ENCODE data around the gene EDIL3.

DNA sequence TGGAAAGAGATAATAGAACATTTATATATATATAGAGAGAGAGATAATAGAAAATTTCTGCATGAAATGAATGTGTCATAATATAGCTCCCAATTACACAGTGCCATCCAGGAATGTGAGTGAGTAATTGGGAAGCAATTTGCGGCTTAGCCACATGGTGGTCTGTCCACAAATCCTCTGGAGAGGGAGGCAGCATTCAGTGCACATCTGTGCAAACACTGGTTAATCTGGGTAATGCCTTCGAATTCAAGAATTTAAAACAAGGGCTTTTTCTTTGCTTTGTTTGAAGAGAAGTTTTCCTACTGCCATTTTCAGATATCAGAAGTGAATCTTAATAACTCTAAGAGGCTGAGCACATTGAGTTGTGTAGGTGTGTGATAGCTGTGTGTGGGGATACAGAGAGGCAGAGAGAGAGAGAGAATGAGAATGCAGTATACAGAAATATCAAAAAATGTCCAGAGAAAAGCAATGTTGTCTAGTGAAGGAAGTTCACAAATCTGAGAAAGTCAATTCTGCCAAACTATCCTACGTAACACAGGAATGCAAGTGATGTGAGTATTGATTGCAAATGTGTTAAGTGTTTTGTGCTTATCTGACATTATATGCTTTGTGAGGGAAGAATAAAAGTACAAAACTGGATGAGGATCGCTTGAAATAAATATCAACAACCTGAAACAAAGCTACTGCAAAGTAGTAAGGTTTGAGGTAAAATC lies 134.6 kb downstream of the EDIL3 start:
- TF ChIP-seq, protein P1, sequence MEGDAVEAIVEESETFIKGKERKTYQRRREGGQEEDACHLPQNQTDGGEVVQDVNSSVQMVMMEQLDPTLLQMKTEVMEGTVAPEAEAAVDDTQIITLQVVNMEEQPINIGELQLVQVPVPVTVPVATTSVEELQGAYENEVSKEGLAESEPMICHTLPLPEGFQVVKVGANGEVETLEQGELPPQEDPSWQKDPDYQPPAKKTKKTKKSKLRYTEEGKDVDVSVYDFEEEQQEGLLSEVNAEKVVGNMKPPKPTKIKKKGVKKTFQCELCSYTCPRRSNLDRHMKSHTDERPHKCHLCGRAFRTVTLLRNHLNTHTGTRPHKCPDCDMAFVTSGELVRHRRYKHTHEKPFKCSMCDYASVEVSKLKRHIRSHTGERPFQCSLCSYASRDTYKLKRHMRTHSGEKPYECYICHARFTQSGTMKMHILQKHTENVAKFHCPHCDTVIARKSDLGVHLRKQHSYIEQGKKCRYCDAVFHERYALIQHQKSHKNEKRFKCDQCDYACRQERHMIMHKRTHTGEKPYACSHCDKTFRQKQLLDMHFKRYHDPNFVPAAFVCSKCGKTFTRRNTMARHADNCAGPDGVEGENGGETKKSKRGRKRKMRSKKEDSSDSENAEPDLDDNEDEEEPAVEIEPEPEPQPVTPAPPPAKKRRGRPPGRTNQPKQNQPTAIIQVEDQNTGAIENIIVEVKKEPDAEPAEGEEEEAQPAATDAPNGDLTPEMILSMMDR (IDR thresholded peaks at IDR 0.05): no peak
- TF ChIP-seq POLR2A (IDR thresholded peaks at IDR 0.05): no peak
- no peak for TF ChIP-seq EP300 (IDR thresholded peaks at IDR 0.05)

Measured in tibial nerve (tissue), 4 donors.